Measurements from ENCODE around the gene EXOC3L1.
A peak's percentile ranks its signal among the peaks of the same experiment; 100 is the strongest.

Gene EXOC3L1, protein sequence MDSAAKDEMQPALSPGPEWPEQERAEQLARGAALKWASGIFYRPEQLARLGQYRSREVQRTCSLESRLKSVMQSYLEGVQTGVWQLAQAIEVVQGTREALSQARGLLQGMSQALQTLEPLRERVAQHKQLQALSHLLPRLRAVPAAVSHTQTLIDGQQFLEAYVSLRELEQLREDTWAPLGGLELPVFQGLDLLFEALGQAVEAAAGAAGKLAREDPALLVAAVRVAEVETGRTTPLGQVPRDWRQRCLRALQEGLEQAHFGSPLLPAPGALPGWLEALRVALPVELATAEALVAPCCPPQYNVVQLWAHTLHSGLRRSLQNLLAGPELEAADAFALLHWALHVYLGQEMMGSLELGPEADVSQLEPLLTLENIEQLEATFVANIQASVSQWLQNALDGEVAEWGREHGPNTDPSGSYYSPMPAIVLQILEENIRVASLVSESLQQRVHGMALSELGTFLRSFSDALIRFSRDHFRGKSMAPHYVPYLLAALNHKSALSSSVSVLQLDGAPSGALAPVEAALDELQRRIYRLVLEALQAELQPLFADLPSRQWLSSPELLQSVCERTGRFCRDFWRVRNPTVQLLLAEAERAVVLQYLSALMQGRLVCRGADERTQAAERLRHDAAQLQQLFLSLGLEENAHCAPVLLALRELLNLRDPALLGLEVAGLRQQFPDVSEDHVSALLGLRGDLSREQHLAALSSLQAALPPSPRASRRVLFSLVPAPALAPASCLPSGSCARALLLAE

DNA sequence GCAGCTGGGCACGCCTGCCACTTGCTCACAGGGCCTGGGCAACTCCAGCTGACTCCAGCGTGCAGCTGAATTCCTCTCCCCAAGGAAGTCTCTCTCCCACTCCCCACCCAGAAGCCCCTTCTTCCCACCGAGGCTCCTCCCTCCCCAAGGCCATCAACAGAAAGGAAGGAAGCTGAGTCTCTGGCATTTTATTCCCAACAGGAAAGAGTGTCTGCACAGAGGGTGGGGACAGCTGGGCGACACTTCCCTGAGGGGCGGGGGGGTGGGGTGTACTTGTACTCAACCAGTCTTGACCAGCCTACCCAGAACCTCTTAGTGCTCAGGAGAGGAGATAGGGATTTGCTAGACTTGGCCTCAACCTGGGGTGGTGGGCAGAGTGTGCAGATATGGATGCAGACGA lies at the start of gene EXOC3L1:
EXOC3L1 (minus strand) TSS at position 96 of the 400 bp plus-strand sequence. CDS start 460 bp downstream, outside the sequence.
- no peak for DNase-seq (ENCODE audit: low spot score)

- DNase-seq (ENCODE audit: low spot score) = no peak
Observed at GRCh38 chr16:67238806-67239470, 49.0 kb upstream of the EXOC3L1 start.

- DNase-seq (ENCODE audit: low spot score) = no peak
Observed at GRCh38 chr16:67238278-67238575, 48.3 kb upstream of the EXOC3L1 start.

DNA sequence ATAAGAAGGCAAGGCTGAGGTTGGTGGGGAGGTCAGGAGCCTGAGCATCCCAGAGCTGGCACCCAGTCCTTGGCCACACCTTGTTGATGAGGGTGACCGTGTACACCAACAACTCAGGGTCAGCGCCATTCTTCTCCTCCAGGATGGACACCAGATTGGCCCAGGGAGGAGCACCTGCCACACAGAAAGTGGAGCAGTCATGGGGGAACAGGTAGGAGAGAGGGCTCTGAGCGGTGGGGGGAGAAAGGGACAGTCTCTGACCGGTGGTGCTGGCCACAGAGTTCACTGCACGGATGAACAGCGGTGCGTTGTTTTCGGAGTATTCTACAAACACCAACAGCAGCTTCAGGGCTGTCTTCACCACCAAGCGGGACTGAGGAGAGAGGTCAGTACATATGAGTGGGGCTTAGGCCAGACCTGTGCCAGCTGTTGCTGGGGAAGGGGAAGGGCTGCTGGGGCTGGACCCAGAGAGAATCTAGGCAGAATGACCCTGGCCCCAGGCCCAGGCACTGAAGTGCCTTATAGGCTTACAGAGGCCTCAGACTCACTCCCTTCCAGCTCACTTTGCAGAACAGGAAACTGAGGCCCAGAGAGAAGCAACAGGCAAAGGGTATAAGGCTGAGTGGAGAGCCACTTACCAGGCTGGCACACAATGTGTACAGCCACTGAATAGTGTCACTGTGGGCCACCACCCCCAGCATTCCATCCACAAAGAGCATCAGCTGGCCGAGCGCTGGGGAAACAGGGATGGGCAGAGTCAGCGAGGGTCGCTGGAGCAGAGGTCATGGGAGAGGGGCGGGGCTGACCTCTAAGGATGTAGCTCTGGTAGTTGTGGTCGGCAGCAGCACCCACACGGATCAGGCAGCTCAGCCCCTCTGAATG lies 47.7 kb upstream of the EXOC3L1 start:
- no peak for DNase-seq (ENCODE audit: low spot score)

DNA sequence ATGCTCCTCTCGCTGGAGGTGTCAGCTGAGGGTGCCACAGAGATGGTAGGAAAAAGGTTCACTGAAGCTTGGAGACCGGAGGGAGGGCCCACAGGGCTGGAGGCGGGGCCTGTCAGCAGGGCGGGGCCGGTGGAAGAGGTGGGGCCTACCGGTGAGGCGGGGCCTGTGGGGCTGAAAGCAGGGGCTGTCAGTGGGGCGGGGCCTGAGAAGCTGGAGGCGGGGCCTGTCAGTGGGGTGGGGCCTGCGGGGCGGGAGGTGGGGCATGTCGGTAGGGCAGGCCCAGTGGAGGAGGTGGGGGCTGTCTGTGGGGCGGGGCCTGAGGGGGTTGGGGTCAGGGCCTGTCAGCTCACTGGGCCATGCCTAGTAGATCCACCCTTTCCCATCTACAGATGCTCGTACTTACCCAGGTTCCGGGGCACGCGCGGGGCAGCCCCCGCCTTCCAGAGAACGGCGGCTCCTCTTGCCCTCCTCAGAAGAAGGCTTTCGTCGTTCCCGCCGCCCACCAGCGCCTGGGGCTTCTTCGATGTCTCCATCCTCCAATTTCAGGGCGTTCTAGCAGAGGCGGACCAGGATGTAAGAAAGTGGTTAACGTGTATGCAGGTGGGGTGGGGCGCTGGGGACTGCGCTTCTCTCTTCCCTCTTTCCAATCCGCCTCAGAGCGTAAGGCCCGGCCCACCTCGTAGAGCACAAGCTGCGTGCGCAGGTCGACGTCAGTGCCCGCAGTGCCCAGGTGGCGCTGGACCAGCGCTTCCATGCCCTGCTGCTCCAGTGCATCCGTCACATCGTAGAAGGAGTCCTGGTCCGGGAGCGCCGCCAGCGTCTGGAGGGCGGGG lies 46.8 kb upstream of the EXOC3L1 start:
- DNase-seq (ENCODE audit: low spot score) = peak; percentile 75

GRCh38 chr16:67235816-67236562 lies 46.1 kb upstream of the EXOC3L1 start:
- no peak for DNase-seq (ENCODE audit: low spot score)

DNA sequence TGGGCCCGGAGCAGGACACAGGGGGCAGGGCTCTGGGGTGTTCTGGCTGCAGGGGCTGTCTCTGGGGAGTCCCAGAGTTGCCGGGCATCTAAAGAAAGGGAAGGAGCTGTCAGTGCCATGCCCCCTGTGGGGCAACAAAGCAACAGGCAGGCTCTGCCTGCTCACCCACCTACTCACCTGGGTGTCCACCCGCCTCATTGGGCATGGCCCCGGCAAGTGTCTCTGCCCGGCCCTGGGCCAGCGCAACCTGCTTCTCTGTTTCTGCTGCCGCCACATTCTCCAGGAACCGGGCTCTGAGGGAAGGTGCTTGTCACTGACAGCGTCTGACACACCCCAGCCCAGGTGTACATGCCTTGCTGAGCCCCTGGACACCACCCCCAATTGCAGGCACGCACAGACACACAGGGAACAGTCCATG lies 44.3 kb upstream of the EXOC3L1 start:
- DNase-seq (ENCODE audit: low spot score) = no peak

DNA sequence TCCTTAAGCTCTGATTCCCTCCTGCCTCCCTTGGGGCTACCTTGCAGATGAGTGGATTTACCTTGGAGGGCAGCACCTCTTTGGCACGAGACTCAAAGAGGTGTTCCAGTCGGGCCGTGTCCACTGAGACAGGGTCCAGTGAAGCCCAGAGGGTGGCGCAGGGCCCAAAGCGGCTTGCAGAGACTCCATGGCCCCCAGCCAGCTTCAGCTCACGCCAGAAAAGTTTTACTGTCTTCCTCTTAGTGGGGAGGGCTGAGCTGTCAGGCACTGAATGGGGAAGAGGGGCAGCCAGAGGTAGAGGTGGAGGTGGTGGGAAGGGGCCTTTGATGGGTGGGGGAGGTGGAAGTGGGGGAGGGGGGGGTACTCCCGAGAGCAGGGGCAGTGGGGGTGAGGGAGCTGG lies 43.7 kb upstream of the EXOC3L1 start:
- no peak for DNase-seq (ENCODE audit: low spot score)

GRCh38 chr16:67230809-67231660 lies 41.1 kb upstream of the EXOC3L1 start:
- no peak for DNase-seq (ENCODE audit: low spot score)

DNA sequence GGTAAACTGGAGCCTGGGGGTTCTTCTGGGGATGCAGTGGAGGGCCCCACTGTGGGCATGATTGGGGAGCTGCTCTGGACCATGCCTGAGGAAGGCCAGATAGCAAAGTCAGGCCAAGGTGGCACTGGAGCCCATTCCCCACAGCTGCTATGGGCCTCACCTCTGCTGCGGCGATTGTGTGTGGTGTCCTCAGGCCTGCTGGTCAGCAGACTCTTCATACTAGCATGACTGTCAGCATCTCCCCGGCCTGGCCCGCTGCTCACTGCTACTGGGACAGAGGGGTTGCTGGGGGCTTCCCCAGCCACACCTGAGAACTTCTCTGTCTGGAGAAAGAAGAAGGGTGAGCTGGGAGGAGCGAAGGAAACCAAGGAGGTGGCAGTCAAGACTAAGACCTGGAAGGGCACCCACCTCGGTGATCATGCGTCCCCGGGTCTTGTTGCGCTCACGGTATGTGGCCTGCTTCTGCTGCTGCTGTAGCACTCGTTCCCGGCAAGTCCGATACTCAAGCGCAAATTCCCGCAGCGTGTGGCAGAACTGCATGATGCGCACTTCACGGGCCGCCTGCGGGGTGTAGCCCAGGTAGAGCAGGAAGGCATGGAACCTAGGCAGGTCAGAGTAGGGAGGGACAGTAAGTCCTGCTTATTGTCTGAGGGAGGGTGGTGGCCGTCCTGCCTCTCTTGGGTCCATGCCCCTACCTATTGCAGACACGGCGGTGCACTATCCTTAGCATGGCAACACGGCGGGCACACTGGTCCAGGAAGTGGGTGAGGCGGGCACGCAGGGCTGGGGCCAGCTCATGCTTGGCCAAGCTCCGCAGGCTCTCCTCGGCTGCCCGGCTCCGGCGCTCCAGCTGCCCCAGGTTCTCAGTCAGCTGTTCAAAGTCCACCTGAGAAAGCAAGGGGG lies 40.2 kb upstream of the EXOC3L1 start:
- no peak for DNase-seq (ENCODE audit: low spot score)

DNA sequence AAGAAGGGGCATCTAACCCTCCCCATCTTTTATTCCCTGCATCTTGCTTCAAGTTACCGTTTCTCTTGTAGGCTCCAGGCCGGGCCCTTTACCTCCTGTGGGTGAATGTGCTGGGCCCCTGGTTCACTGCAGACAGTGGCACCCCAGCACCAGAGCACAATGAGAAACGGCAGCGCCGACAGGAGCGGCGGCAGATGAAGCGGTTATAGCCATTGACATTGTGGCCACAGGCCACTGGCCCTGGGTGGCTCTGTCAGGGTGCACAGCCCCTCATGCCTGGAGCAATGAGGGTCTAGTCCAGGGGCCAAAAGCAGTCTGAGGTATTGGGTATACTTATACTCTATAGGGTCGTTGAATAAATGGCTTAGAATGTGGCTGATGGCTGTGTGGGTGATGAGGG lies 39.0 kb upstream of the EXOC3L1 start:
- DNase-seq (ENCODE audit: low spot score) = no peak

DNA sequence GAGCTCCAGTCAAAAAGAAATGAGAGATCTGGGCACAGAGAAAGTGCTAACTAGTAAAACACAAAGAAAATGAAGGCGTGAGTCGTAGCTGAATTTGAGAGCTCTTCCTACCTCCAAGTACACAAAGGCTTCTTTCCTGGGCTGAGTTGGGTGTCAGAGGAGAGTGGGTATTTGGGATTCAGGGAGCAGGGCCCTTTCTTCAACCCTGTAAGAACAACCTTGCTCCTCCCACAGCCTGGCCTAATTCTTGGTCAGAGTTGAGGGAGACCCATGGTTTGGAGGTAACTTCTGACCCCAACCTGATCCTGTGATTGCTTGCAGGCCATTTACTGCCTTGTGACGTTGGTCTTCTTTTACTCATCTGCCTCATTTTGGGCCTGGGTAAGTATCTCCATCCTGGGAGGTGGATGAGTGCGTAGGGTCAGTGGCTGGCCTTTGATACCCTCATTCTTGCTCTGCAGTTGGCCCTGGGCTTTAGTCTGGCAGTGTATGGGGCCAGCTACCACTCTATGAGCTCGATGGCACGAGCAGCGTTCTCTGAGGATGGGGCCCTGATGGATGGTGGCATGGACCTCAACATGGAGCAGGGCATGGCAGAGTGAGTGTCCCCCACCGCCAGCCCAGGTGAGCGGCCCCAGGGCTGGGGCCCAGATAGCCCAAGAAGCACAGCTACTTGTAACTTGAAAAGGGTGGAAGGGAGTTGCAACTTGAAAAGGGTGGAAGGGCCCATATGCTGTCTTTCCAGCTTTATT lies 38.3 kb upstream of the EXOC3L1 start:
- DNase-seq (ENCODE audit: low spot score) = no peak

DNA sequence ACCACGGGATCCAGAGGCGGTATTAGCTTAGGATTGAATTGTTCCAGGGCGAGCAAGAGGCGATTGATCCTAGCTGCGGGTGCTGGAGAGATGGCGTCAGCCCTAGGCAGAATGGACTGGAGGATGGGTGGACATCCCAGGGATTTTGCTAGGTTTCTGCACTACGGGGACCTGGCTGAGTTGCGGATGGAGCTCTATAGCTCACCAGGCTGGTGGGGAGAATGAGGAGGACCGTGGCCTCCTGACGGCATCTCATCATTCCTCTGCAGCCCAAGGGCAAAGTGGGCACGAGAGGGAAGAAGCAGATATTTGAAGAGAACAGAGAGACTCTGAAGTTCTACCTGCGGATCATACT lies 37.6 kb upstream of the EXOC3L1 start:
- DNase-seq (ENCODE audit: low spot score) = no peak

- DNase-seq (ENCODE audit: low spot score) = peak; percentile 97
Observed at GRCh38 chr16:67226804-67227566, 37.0 kb upstream of the EXOC3L1 start, which contains the start of gene TMEM208. Gene TMEM208 (plus strand): TSS chr16:67227130. CDS start chr16:67227219, 89 bp downstream.

DNA sequence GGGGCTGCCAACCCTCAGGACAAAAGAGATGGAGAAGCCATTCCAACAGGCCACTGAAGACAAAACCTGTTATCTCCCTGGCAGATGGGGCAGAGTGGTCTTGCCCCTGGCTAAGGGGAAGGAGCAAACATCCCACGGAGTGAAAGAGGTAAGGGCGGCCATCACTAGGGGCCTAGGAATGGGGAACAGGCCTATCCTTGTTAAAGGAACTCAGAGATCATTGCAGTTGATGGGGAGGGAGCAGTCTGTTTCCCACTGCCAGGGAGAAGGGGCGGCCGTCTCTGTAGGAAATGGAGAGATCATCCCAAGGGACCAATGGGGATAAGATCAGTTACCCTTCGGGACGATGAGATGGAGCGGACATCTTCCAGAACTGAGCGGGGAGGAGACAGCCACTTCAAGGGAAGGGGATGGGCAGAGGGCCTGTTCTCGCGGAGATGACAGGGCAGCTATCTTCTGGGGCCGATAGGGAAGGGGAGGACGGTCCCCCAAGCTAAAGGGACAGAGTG lies 36.4 kb upstream of the EXOC3L1 start:
- DNase-seq (ENCODE audit: low spot score) = no peak

GRCh38 chr16:67223992-67224391 lies 34.1 kb upstream of the EXOC3L1 start:
- DNase-seq (ENCODE audit: low spot score) = no peak

Measured in germinal center (tissue), 1 donor.